GM20431 (cell line): ENCODE data around the gene NIN.

Source experiments
- in situ Hi-C: fragments of 300-500 bp; cut with MseI, MboI; formaldehyde crosslinking; loops from one replicate; pipeline ENCODE4 v1.15.0; 2020; ENCODE audit warnings: low sequenced_read_pairs; ENCODE audit not compliant: unreplicated experiment

NIN gene

DNA sequence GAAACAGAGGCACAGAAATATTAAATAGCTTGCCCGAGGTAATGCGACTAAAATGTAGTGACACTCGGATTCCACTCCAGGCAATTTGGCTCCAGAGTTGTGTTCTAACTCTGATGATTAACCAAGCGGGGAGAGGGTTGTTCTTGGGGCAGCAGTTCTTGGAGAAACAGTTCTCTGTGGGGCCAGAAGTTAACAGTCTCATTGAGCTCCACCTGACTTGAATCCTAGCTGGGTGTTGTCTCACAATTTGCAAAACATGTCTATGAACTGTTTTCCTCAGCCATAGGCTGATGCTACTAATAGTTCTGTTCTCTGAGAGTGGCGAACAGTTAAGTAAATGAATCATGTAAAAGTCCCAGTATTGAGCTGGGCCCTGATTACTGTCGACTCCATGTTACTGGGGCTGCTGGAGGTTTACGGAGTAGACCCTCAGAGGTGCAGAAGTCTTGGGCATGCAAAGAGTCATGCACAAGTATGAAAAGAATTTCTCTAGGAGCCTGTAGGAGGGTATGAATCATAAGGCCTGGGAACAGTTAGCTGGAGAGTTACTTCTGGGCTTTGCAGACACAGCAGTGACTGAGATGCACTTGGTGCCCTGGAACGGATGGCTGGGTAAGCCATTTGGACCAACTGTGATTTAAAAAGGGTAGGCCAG lies 15.4 kb upstream of the NIN start:
- in situ Hi-C loops, result no loop called here

GRCh38 chr14:50845166-50845565 lies 14.2 kb upstream of the NIN start:
- in situ Hi-C loops, result no loop called here

DNA sequence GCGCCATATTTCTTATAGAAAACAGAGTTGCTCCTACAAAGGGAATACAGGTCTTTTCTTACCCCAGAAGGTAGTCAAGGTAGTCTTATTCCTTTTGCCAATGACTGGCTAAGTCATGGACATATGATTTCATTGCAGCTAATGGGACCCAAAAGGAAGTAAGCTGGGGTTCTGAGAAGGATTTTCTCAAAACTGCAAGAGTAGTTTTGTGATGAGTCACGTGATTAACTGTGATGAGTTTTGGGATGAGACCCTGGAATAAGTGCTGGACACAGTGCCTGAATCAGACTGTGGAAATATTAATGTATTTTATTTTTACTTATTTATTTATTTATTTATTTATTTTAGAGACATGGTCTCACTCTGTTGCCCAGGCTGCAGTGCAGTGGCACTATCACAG lies 13.4 kb upstream of the NIN start:
- in situ Hi-C loops, result no loop called here

GRCh38 chr14:50839691-50840090 lies 8.7 kb upstream of the NIN start:
- in situ Hi-C loops, result no loop called here

GRCh38 chr14:50839048-50839447 lies 8.1 kb upstream of the NIN start:
- in situ Hi-C loops, result no loop called here

DNA sequence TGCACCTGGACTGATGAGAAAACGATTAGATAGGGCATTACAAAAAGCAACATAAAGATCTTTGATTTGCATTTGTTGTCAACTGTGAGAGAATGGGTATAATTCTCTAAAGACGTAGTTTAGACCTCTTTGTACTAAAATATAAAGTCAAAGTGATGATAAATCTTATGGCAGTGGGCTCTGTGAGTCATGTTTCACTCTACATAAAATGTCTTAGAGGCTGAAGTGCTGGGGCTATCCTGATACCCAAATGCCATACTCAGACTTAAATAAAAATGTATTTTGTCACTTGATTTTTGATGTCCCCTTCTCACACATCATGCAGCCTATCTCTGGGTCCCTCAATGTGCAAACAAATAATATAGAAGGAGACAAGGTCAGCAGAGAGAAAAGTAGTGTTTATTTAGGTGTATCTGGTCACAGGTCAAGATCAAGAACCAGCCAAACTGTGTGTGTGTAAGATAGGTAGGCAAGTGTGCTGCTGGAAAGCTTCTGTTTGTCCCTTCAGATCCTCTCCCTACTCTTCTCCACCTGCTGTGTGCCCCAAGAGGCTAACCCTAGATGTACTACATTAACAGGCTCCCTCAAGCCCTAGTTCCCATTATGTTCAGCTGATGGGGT lies 7.0 kb upstream of the NIN start:
- in situ Hi-C loops, result no loop called here

GRCh38 chr14:50837271-50837670 lies 6.3 kb upstream of the NIN start:
- in situ Hi-C loops, result no loop called here

DNA sequence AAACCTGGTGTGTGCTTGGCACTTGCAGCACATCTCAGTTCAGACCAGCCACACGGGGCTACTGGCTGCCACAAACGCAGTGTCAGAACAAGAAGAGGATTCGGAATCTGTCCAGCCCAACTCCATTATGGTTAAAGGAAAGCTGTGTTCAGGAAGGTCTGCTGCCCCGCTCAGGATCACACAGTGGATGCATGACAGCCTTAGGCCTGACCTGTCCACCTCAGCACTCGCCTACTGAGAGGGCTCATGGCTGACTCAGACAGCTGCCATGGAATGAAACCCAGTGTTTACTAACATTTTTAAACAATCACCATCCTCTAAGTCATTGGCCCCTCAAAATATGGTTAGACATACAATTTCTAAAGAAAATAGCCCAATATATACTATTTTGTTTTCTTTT lies 5.6 kb upstream of the NIN start:
- in situ Hi-C loops, result no loop called here

GRCh38 chr14:50835280-50835679 lies 4.3 kb upstream of the NIN start:
- in situ Hi-C loops, result no loop called here

DNA sequence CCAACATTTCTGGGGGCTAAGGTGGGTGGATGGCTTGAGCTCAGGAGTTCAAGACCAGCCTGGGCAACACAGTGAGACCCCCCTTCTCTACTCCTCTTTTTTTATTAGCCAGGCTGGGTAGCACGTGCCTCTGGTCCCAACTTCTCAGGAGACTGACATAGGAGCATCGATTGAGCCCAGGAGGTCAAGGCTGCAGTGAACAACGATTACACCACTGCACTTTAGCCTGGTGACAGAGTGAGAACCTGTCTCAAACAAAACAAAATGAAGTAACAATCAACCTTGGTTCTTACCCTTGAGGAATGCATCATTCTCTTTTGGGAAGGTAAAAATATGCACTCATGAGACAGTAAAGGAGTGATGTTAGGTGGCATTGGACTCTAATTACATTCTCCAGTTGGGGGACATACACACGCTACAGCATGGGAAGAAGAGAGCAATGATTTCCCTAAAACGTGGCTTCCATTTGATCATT lies 3.9 kb upstream of the NIN start:
- in situ Hi-C loops, result no loop called here

DNA sequence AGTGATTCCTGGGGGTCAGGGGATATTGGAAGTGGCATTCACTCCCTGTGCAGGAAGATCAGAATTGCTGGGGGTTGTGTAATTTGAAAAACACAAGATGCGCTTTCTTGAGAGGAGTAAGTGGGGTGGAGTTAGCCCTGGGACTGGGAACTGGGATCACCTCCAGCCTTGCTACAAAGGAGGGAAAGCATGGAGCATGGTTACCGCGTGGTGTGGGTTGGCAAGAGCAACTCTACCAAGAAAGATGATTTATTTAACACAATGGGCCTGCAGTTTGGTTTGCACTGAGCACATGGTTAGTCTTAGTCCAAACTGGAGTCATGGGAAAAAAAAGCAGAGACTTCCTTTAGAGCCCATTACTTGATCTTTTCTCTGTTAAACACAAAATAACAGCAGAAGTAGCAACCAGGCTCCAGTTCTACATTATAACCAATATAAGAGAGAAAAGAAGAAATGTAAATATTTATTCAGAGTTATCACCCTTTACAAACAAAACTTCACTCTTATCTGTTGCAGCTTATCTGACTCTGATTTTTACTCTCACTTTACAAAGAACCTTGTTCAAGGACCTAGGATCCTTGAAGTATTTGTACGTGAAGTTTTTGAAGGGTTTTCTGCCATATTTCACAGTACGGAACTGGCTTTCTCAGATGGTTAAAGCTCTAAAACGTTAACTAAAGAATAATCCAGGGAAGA lies 2.1 kb upstream of the NIN start:
- in situ Hi-C loops, result no loop called here

DNA sequence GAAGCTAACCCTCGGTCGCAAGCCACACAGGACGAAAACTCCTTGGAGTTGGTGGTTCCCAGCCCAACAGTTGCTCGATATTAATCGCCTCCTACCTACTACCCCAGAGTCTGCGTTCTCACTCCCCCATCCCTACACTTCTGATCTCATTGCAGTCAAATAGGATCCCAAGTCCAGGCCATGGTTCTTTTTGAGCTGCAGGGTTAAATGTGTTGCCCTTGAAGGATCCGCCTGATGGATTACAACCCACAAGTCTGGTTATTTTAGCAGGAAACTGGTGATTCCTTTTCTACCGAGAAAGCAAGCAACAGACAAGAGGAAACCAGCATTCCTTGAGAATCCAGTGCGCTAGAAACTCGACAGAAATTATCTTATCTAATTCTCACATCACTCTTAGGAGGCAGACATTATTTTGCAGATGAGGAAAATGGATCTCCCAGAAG lies 785 bp upstream of the NIN start:
- in situ Hi-C loops, result no loop called here

DNA sequence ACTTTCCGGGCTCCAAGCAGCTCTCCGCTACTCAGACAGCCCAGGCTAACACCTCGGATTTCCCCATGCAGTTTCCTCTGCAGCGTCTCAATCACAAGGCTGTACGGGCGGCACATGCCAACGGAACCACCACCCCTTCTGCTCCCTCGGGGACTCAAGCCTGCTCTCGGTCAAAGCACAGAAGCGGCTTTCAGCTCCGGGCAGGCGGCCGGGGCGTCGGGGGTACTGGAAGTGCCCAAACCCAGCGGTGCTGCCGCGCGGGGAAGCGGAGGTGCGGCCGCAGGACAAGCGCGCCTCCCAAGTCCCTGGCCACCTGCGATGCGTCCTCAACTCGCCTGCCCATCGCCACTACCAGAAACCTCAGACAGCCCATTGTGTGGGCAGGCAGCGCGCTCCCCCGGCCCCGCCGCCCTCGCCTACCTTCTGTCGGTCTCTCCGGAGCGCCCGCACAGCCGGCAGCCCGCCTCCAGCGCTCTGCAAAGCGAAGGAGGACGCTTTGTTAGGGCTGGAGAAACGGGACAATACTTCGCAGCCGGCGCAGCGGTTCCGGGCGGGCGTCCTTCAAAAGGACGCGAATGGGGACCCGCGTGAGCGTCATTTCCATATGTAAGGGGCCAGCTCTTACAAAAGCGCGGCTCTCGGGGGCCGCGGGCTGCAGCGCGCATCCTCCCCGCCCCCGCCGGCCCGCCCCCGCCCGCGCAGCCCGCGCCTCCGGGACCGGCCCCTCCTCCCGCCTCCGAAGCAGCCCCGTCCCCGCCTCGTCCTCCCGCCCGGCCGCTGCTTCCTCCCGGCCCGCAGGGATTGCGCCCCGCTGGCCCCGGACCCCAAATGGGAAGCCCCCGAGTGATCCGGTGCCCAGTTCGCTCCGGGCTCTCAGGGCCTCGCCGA lies 674 bp downstream of the NIN start:
- in situ Hi-C loops, result no loop called here

DNA sequence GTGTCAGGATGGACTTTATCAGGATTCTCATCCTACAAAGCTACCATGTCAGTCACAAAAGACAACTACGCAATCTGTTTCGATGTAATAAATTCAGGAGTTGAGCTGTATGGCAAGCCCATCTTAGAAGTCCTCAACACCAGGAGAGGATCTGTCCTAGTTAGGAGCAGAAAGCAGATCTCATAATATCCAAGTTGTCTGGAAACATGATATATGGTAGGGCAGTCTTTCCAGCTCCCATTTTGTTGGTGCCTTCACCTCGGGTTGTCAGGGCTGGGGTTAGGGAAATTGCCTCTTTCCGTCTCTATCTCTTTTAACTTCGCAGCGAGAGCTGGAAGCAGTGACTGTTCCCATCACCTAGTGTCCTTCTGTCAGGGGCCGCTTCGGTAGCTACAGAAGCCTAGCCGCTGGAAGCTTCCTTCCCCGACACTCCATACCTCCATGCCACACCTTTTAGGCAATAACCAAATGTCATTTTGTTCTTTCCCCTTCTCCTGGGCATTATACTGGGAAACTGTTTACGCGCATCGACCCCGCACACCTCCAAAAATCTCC lies 1.4 kb downstream of the NIN start:
- in situ Hi-C loops, result no loop called here

DNA sequence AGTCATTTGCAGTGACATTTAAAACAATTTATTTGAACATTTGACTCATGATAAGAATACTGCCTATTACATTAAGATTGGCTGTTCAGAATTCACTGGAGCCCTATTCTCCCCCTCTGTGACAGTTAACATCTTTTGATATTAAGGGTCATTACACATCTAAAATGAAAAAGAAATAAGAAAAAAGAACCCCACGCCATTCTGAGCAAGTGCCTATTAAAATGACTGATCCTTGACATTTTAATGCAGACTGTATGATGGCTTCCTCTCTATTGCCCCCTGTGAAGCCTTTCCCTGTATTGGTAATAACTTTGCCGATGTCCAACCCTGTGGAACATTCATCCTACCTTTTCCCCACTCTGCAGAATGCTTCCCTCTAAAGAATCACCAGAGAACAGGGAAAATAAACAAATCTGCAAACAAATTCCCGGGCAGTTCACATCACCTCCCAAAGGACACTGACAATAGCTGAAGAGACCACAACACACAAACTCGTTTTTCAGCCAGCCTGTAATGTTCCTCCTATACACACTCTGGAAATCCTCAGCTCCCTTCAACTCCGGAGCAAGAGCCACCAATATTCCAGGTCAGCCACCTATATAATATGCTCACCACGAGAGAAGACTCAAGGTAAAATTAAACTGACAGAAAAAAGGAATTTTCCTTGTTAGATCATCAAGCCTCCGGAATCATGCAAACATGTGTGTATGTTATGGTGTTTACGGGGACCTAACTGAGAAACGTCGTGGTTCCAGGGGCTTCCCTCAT lies 2.1 kb downstream of the NIN start:
- in situ Hi-C loops, result no loop called here

DNA sequence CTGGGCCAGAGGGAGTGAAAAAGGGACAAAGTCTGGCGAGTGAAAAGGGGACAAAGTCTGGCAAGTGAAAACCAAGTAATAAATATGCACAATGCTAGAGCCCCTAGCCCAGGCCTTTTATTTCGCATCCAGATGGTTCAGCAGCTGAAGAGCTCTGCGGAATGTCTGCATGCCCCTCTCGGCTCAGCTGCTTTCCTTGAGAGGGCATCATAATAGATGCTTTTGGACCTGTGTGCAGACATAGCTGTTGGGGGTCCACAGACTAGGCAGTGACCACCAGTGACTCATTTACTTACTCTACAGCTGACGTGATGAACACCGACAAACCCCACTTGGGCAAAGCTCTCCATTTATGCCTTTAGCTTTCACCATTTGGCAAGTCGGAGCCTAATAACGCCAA lies 4.3 kb downstream of the NIN start:
- in situ Hi-C loops, result no loop called here

GRCh38 chr14:50825307-50825706 lies 5.7 kb downstream of the NIN start:
- in situ Hi-C loops, result no loop called here

DNA sequence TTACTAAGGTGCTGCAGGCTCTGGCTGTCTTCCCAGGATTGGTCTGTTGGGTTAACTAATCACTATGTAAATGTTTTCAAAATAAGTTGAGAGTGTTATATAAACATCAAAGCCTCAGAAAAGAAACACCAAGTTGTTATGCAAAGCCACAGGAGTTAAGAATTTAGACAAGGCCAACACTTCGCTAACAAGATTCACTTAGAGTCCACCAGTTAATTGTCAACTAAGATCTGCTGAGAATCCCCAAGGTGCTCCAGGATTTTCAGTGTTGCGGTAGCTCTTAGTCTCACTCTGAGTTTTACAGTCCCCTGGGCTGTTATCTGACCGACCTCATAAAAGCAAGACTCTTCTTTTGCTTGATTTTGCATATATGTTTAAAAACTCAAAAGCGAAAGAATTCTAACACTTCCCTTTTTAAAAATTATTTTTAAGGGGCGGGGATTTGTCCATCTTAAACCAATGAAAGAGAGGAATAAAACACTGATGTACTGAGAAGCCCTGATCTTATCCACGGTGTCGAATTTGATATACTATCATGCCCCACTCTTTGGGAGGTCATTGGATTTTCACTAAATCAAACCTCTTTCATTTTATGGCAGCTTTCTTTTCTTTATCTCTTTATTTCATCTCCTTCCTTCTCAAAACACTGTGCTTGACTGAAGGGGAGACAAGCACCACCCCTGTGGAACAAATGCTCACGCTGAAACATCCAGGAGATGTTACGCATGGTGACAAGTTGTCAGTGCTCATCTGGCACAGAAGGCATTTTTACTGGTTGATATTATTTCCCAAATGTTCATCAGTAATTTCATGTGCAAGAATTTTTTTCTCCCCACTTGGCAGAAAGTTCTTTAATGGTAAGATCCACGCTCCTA lies 7.0 kb downstream of the NIN start:
- in situ Hi-C loops, result no loop called here
